MCF 10A (cell line): Measurements from ENCODE around the gene FIBIN. TPM values are rescaled to one million over a fixed set of nuclear protein-coding genes. Genes with fewer than 3 reads are reported as not detected.

Experiments
- BruUV-seq: library from RNA; stranded (reverse); fragments of 400-500 nt; replicated peaks from 2 replicates; lab custom pipeline; 2021; lab: Mats Ljungman, UMichigan
- CTCF ChIA-PET: fragments of 300-600 bp; sonication (Branson Sonifier 250); formaldehyde crosslinking; extraction: SDS; loops from one replicate; lab custom pipeline; 2021; ENCODE audit warnings: antibody characterized with exemption, inconsistent platforms; lab: Yijun Ruan, JAX
- POLR2A ChIA-PET: fragments of 300-600, 350-650 bp; sonication (Branson Sonifier 250); formaldehyde crosslinking; extraction: SDS; loops from one replicate; lab custom pipeline; 2020; ENCODE audit warnings: antibody characterized with exemption, inconsistent platforms; lab: Yijun Ruan, JAX
- DNase-seq: peaks from one replicate; pipeline ENCODE4 v3.0.0-alpha.2; 2018; ENCODE audit not compliant: unreplicated experiment
- H3K27ac Mint-ChIP-seq: one replicate; pipeline ENCODE4 v1.8.0; 2022; ENCODE audit warnings: mild to moderate bottlenecking, low read depth, mixed read lengths; ENCODE audit not compliant: unreplicated experiment
- H3K27me3 Mint-ChIP-seq: one replicate; pipeline ENCODE4 v1.8.0; 2022; ENCODE audit warnings: mixed read lengths; ENCODE audit not compliant: insufficient read depth, unreplicated experiment
- H3K36me3 Mint-ChIP-seq: one replicate; pipeline ENCODE4 v1.8.0; 2022; ENCODE audit warnings: mild to moderate bottlenecking, moderate library complexity, mixed read lengths; ENCODE audit not compliant: insufficient read depth, unreplicated experiment
- H3K4me1 Mint-ChIP-seq: one replicate; pipeline ENCODE4 v1.8.0; 2022; ENCODE audit warnings: mixed read lengths; ENCODE audit not compliant: insufficient read depth, unreplicated experiment
- H3K4me3 Mint-ChIP-seq: one replicate; pipeline ENCODE4 v1.8.0; 2022; ENCODE audit warnings: mild to moderate bottlenecking, moderate library complexity, mixed read lengths; ENCODE audit not compliant: unreplicated experiment
- H3K9me3 Mint-ChIP-seq: one replicate; pipeline ENCODE4 v1.8.0; 2022; ENCODE audit warnings: mixed read lengths; ENCODE audit not compliant: unreplicated experiment
- CTCF ChIP-seq: fragments of 200-600 bp; IDR thresholded peaks from one replicate; pipeline ENCODE4 v1.8.0; 2022; ENCODE audit warnings: antibody characterized with exemption, mild to moderate bottlenecking; ENCODE audit not compliant: unreplicated experiment
- intact Hi-C: fragments of 100-400 bp; cut with micrococcal nuclease; formaldehyde crosslinking; loops from 2 replicates; pipeline ENCODE4 v1.14.1; 2022
- total RNA-seq: library from RNA; stranded (reverse); gene quantifications from 2 replicates; pipeline ENCODE4 v1.2.3, GENCODE V29; 2022

FIBIN gene
- total RNA-seq, 1 experiment from 2014 or later, result 5.0 TPM

- BruUV-seq, result no TSS peak
- no peak for DNase-seq
- Mint-ChIP-seq H3K27ac (no peak overlapping the region), H3K9me3 (no peaks in the 10 kb centered on the region), H3K27me3 (no peaks in the 10 kb centered on the region), H3K4me3 (no peak overlapping the region), H3K4me1 (peaks cover 16% of the 10 kb centered on the region), H3K36me3 (no peaks in the 10 kb centered on the region)
- intact Hi-C loops, result no loop called here
- ChIA-PET POLR2A (interaction anchor here (1.2 to 2.9 kb wide), 3 partner anchors 11 to 19 kb away, joined by 3 to 11 read pairs (median 5); partner anchors contain the start of gene FIBIN), CTCF (interaction anchor here (0.7 to 1.1 kb wide), 2 partner anchors 10 to 78 kb away, joined by 3 read pairs; no protein-coding TSS in a partner anchor)
- no peak for TF ChIP-seq CTCF
Observed at GRCh38 chr11:27011560-27012233, 17.8 kb downstream of the FIBIN start.

GRCh38 chr11:27012234-27012921, 18.5 kb downstream of the FIBIN start:
- no peak for TF ChIP-seq CTCF

GRCh38 chr11:27013781-27014361, 20.0 kb downstream of the FIBIN start:
- H3K27ac Mint-ChIP-seq, result no peak overlapping the region

More at GRCh38 chr11:27012234-27012921, 18.5 kb downstream of the FIBIN start:
- Mint-ChIP-seq H3K27me3 (no peaks in the 10 kb centered on the region), H3K36me3 (no peaks in the 10 kb centered on the region), H3K9me3 (no peaks in the 10 kb centered on the region), H3K4me1 (peaks cover 16% of the 10 kb centered on the region), H3K4me3 (no peak overlapping the region), H3K27ac (no peak overlapping the region)
- intact Hi-C loops, result no loop called here
- DNase-seq, result no peak
- POLR2A ChIA-PET, result interaction anchor here (1.2 kb wide), 1 partner anchor 12 kb away, joined by 3 read pairs; no protein-coding TSS in a partner anchor
- BruUV-seq, result no TSS peak
- CTCF ChIA-PET, result interaction anchor here (0.7 to 1.1 kb wide), 2 partner anchors 11 to 79 kb away, joined by 3 read pairs; no protein-coding TSS in a partner anchor

More at GRCh38 chr11:27013781-27014361, 20.0 kb downstream of the FIBIN start:
- POLR2A ChIA-PET, result no interaction called here
- H3K27me3 Mint-ChIP-seq, result no peaks in the 10 kb centered on the region
- no TSS peak for BruUV-seq
- H3K36me3 Mint-ChIP-seq, result no peaks in the 10 kb centered on the region
- no peaks in the 10 kb centered on the region for H3K9me3 Mint-ChIP-seq
- intact Hi-C loops, result no loop called here
- H3K4me1 Mint-ChIP-seq, result peaks cover 16% of the 10 kb centered on the region
- no peak for TF ChIP-seq CTCF
- DNase-seq, result no peak
- no peak overlapping the region for H3K4me3 Mint-ChIP-seq
- CTCF ChIA-PET, result interaction anchor here (0.6 to 1.0 kb wide), 2 partner anchors 25 to 294 kb away, joined by 3 read pairs; no protein-coding TSS in a partner anchor
